SU-DHL-6 (cell line): ENCODE data around the gene FBRSL1.

Experiments
- H2AFZ ChIP-seq: fragments of 200-600 bp; sonication (generic); 2 replicates; pipeline ENCODE4 v1.6.1; 2014; ENCODE audit warnings: low read depth, mild to moderate bottlenecking, moderate library complexity, mixed read lengths, antibody characterized with exemption, low read length; ENCODE audit not compliant: severe bottlenecking
- H3F3A ChIP-seq: fragments of 200-600 bp; shearing (Covaris generic); 2 replicates; pipeline ENCODE4 v1.6.0; 2016; ENCODE audit warnings: antibody characterized with exemption, mild to moderate bottlenecking; ENCODE audit not compliant: insufficient read depth
- H3K27ac ChIP-seq: fragments of 200-600 bp; sonication (generic); 2 replicates; pipeline ENCODE4 v1.5.1; 2016; ENCODE audit warnings: low read depth, mild to moderate bottlenecking, low read length, moderate library complexity, mixed read lengths
- H3K27me3 ChIP-seq: fragments of 200-600 bp; sonication (generic), shearing (Covaris generic); 2 replicates; pipeline ENCODE4 v1.6.0; 2014; ENCODE audit warnings: mild to moderate bottlenecking, low read length
- H3K36me3 ChIP-seq: fragments of 200-600 bp; sonication (generic); 2 replicates; pipeline ENCODE4 v1.6.1; 2014; ENCODE audit warnings: mild to moderate bottlenecking, low read length, mixed read lengths
- H3K4me2 ChIP-seq: fragments of 300-600, 200-600 bp; shearing (Covaris generic), sonication (generic); 2 replicates; pipeline ENCODE4 v1.6.0; 2014; ENCODE audit warnings: low read length, low read depth, mild to moderate bottlenecking; ENCODE audit not compliant: poor library complexity, severe bottlenecking
- H3K4me3 ChIP-seq: fragments of 200-600 bp; sonication (generic); 2 replicates; pipeline ENCODE4 v1.5.1; 2014; ENCODE audit warnings: antibody characterized with exemption, low read length, mild to moderate bottlenecking, mixed read lengths; ENCODE audit not compliant: insufficient read depth, poor library complexity, severe bottlenecking
- H3K79me2 ChIP-seq: fragments of 200-600 bp; sonication (generic); 2 replicates; pipeline ENCODE4 v1.6.1; 2014; ENCODE audit warnings: mild to moderate bottlenecking, low read length, moderate library complexity; ENCODE audit not compliant: insufficient read depth
- H3K9ac ChIP-seq: fragments of 200-600 bp; sonication (generic); 2 replicates; pipeline ENCODE4 v1.7.0; 2014; ENCODE audit warnings: mild to moderate bottlenecking, low read length
- H3K9me2 ChIP-seq: fragments of 200-600 bp; sonication (generic); replicated peaks from 2 replicates; pipeline ENCODE4 v1.6.1; 2014; ENCODE audit warnings: low read length; ENCODE audit not compliant: insufficient read depth
- H3K9me3 ChIP-seq: fragments of 200-600 bp; sonication (generic); 2 replicates; pipeline ENCODE4 v1.6.1; 2014; ENCODE audit warnings: low read length, mixed read lengths; ENCODE audit not compliant: insufficient read depth
- H4K20me1 ChIP-seq: fragments of 200-600 bp; sonication (generic); 2 replicates; pipeline ENCODE4 v1.6.1; 2014; ENCODE audit warnings: low read depth, mild to moderate bottlenecking, antibody characterized with exemption, low read length, moderate library complexity, mixed read lengths
- EZH2phosphoT487 ChIP-seq: fragments of 200-600 bp; sonication (generic), shearing (Covaris generic); conservative IDR thresholded peaks from 2 replicates; pipeline ENCODE4 v1.6.1; 2018; ENCODE audit warnings: mild to moderate bottlenecking, antibody characterized with exemption, low read length, moderate library complexity, mixed read lengths
- TF ChIP-seq, protein P1 (sequence below): fragments of 200-600 bp; sonication (generic); IDR thresholded peaks from one replicate; pipeline ENCODE4 v1.5.1; 2017; ENCODE audit warnings: antibody characterized with exemption, mild to moderate bottlenecking, low read length, moderate library complexity; ENCODE audit not compliant: insufficient read depth, poor library complexity, severe bottlenecking

Gene FBRSL1

DNA sequence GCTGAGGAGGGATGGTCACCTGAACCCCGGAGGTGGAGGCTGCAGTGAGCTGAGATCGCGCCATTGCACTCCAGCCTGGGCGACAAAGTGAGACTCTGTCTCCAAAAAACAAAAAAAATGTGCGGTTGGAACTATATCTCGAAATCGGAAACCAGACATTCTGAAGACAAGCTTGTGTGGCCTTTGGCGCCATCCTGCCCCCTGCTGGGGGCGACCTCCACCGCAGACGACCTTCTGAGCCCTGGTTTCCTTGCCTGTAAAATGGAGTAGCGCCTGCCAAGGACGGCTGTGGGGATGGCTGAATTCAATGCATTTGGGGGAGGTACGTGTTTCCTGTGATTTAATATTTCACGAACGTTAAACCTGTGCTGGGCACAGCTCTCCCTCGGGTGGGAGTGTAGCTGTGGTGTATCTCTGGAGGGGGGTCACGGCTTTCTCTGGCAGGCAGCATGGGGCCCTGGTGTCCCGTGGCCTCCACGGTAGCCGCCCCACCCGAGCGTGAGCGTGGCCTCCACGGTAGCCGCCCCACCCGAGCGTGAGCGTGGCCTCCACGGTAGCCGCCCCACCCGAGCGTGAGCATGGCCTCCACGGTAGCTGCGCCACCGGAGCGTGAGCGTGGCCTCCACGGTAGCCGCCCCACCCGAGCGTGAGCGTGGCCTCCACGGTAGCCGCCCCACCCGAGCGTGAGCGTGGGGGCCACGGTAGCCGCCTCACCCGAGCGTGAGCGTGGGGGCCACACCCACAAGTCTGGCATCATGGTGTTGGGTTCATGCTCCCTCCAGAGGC is 65.1 kb downstream of the FBRSL1 start:
- Histone ChIP-seq H3K9me3 (no peaks in the 10 kb centered on the region), H3K4me3 (no peak overlapping the region), H3F3A (no peaks in the 10 kb centered on the region), H3K9ac (no peak overlapping the region), H3K79me2 (no peaks in the 10 kb centered on the region), H3K4me2 (no peak overlapping the region), H4K20me1 (no peaks in the 10 kb centered on the region), H3K27ac (no peak overlapping the region), H3K27me3 (no peaks in the 10 kb centered on the region), H3K36me3 (no peaks in the 10 kb centered on the region), H3K9me2 (no peaks in the 10 kb centered on the region), H2AFZ (no peak overlapping the region)
- TF ChIP-seq, protein P1, sequence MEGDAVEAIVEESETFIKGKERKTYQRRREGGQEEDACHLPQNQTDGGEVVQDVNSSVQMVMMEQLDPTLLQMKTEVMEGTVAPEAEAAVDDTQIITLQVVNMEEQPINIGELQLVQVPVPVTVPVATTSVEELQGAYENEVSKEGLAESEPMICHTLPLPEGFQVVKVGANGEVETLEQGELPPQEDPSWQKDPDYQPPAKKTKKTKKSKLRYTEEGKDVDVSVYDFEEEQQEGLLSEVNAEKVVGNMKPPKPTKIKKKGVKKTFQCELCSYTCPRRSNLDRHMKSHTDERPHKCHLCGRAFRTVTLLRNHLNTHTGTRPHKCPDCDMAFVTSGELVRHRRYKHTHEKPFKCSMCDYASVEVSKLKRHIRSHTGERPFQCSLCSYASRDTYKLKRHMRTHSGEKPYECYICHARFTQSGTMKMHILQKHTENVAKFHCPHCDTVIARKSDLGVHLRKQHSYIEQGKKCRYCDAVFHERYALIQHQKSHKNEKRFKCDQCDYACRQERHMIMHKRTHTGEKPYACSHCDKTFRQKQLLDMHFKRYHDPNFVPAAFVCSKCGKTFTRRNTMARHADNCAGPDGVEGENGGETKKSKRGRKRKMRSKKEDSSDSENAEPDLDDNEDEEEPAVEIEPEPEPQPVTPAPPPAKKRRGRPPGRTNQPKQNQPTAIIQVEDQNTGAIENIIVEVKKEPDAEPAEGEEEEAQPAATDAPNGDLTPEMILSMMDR, result peak; percentile 32
- no peak for TF ChIP-seq EZH2phosphoT487

DNA sequence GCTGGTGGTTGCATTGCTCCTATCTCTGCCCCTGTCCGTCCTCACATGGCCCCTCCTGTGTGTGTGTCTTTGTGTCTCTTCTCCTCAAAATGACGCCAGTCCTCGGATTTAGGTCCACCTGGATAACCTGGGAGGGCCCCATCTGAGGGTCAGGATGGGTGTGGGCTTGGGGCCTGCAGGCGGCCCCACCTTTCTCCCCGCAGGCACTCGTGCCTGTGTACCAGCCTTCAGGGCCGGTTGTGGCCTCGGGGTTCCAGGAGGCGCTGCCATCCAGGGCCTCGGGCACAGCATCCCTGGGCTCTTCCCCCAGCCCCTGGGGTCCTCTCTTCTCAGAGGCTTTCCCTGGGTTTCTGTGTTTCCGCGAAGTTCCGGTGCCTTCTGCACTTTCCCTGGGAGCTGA is 65.7 kb downstream of the FBRSL1 start:
- no peak overlapping the region for H2AFZ ChIP-seq
- no peaks in the 10 kb centered on the region for H3K9me2 ChIP-seq
- no peak overlapping the region for H3K4me2 ChIP-seq
- TF ChIP-seq, protein P1, result no peak
- no peak for TF ChIP-seq EZH2phosphoT487
- no peak overlapping the region for H3K27ac ChIP-seq
- no peaks in the 10 kb centered on the region for H3K27me3 ChIP-seq
- H3F3A ChIP-seq, result no peaks in the 10 kb centered on the region
- H3K36me3 ChIP-seq, result no peaks in the 10 kb centered on the region
- H3K9ac ChIP-seq, result no peak overlapping the region
- no peaks in the 10 kb centered on the region for H3K79me2 ChIP-seq
- no peaks in the 10 kb centered on the region for H4K20me1 ChIP-seq
- H3K9me3 ChIP-seq, result no peaks in the 10 kb centered on the region
- H3K4me3 ChIP-seq, result no peak overlapping the region

DNA sequence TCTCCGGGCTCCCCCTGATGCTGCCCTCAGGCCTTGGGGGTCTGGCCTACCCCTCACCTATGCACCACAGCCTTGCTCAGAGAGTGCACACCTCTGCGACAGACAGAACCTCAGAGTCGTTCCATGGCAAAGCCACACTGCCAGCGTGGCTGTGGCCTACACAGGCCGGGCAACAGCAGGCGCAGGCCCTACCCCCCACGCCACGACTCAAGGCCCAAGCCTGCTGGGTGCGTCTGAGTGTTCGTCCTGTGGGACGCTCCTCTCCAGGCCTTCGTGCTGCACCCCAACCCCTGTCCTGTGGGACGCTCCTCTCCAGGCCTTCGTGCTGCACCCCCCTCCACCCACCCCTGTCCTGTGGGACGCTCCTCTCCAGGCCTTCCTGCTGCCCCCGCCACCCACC is 66.3 kb downstream of the FBRSL1 start:
- Histone ChIP-seq H3K27me3 (no peaks in the 10 kb centered on the region), H3K4me3 (no peak overlapping the region), H3K27ac (no peak overlapping the region), H3F3A (no peaks in the 10 kb centered on the region), H3K4me2 (no peak overlapping the region), H3K9ac (no peak overlapping the region), H2AFZ (no peak overlapping the region), H4K20me1 (no peaks in the 10 kb centered on the region), H3K9me2 (no peaks in the 10 kb centered on the region), H3K9me3 (no peaks in the 10 kb centered on the region), H3K79me2 (peaks cover under 1% of the 10 kb centered on the region; the same call in 1 of the 2 replicates), H3K36me3 (no peaks in the 10 kb centered on the region)
- TF ChIP-seq, protein P1, result no peak
- no peak for TF ChIP-seq EZH2phosphoT487
